22Rv1 (cell line): ENCODE measurements around the gene LENG8.

Experiments used
- H3K27ac ChIP-seq: fragments of 450-650 bp; 2 replicates; pipeline ENCODE4 v1.5.1; 2017
- CTCF ChIP-seq: fragments of 450-650 bp; IDR thresholded peaks from 2 replicates; pipeline ENCODE4 v1.5.1; 2017; ENCODE audit warnings: mild to moderate bottlenecking
- ZFX ChIP-seq: fragments of 450-650 bp; IDR thresholded peaks from 2 replicates; pipeline ENCODE4 v1.6.1; 2017; ENCODE audit warnings: antibody characterized with exemption, borderline replicate concordance

Gene LENG8

GRCh38 chr19:54448774-54449700 is at the start of gene LENG8:
Gene LENG8 (plus strand): TSS chr19:54449199. CDS start chr19:54451345, 2,146 bp downstream.
- peak within 1 kb of the TSS; percentile 85 for H3K27ac ChIP-seq
- TF ChIP-seq ZFX (no peak), CTCF (no peak)

DNA sequence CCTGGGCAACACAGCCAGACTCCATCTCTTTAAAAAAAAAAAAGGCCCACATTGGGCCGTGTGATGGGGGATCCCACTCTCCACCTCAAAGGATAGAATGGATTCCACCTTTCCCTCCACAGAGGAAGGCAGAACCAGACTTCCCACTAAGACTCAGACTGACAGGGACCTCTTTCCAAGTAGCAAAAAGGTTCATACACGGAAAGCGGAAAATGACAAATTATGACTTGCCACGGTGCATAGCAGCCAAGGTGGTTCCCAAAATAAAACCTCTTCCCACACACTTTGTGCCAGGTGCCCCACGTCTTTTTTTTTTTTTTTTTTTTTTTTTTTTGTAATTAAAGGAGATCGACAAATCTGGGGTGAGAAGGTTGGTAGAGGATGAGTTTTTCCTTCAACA is 48.1 kb upstream of the LENG8 start:
- no peak overlapping the region for H3K27ac ChIP-seq
- TF ChIP-seq CTCF = no peak
- TF ChIP-seq ZFX = no peak

DNA sequence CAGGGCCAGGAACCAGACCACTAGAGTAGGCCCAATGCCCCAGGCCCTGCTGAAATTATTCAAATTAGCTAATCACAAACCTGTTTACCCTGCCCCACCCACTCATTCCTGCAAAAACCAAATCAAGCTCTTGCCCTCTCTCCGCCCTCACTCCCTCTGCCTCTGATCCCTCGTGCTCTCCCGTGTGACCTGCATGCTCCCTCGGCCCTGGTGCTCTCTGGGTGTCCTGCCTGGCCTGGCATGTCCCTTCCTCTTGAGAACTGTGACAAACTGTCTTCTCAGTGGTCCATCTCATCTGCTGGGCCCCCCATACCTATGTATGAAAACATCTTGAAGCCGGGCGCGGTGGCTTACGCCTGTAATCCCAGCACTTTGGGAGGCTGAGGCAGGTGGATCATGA is 45.9 kb upstream of the LENG8 start:
- TF ChIP-seq ZFX (no peak), CTCF (no peak)
- no peak overlapping the region for H3K27ac ChIP-seq

- no peak overlapping the region for H3K27ac ChIP-seq
- TF ChIP-seq ZFX (no peak), CTCF (no peak)
These were observed 43.4 kb upstream of the LENG8 start for GRCh38 chr19:54405628-54406027.

GRCh38 chr19:54407780-54408179 is 41.2 kb upstream of the LENG8 start:
- TF ChIP-seq CTCF (no peak), ZFX (no peak)
- no peak overlapping the region for H3K27ac ChIP-seq

DNA sequence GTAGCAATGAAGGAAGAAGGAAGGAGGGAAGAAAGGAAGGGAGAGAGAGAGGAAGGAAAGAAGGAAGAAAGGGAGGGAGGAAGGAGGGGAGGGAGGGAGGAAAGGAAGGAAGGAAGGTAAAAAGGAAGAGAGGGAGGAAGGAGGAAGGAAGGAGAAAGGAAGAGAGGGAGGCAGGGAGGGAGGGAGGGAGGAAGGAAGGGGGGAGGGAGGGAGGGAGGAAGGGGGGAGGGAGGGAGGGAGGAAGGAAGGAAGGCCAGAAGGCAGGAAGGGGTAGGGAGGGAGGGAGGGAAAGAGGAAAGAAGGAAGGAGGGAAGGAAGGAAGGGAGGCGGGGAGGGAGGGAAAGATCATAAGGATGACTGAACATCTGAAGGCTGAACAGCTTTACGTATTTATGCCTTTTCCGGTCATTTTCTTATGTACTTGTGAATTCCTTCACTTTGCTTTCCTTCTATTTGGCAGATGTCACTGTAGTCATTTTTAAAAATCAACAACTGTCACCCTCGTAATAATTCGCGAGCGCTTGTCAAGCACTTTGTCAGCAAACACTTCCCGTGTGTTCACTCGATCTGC is 40.5 kb upstream of the LENG8 start:
- TF ChIP-seq ZFX (no peak), CTCF (no peak)

GRCh38 chr19:54411033-54411432 is 38.0 kb upstream of the LENG8 start:
- H3K27ac ChIP-seq = no peak overlapping the region
- TF ChIP-seq ZFX (no peak), CTCF (no peak)

More for the DNA sequence above, 40.5 kb upstream of the LENG8 start:
- no peak overlapping the region for H3K27ac ChIP-seq
